ENCODE data around the gene FXYD1.

GRCh38 chr19:35114353-35115176 lies 24.1 kb upstream of the FXYD1 start:
- TF ChIP-seq, protein P1, sequence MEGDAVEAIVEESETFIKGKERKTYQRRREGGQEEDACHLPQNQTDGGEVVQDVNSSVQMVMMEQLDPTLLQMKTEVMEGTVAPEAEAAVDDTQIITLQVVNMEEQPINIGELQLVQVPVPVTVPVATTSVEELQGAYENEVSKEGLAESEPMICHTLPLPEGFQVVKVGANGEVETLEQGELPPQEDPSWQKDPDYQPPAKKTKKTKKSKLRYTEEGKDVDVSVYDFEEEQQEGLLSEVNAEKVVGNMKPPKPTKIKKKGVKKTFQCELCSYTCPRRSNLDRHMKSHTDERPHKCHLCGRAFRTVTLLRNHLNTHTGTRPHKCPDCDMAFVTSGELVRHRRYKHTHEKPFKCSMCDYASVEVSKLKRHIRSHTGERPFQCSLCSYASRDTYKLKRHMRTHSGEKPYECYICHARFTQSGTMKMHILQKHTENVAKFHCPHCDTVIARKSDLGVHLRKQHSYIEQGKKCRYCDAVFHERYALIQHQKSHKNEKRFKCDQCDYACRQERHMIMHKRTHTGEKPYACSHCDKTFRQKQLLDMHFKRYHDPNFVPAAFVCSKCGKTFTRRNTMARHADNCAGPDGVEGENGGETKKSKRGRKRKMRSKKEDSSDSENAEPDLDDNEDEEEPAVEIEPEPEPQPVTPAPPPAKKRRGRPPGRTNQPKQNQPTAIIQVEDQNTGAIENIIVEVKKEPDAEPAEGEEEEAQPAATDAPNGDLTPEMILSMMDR (IDR thresholded peaks at IDR 0.05) = peak in 3 of 4 experiments; percentile 88 to 95 (median 93)
- no peak for TF ChIP-seq EP300 (IDR thresholded peaks at IDR 0.05)
